Activated CD8-positive, alpha-beta memory T cell treated with anti-CD3 and anti-CD28 coated beads, Interleukin-2, amount 10 ng/mL, durations not matched to agents 7 days and 5 days (primary cell): Measurements from ENCODE around the gene WDFY1. TPM values are rescaled to one million over a fixed set of nuclear protein-coding genes. Genes with fewer than 3 reads are reported as not detected.

Experiments used
- ATAC-seq: fragments of 150-1000 bp; cut with Tn5 transposase; one replicate; pipeline ENCODE4 v1.10.0; 2021; ENCODE audit warnings: moderate library complexity
- CTCF ChIA-PET: fragments of 350-600 bp; sonication (Branson Sonifier 250); formaldehyde crosslinking; loops from one replicate; lab custom pipeline; 2021; ENCODE audit warnings: antibody characterized with exemption; lab: Charles Lee
- DNase-seq: peaks from one replicate; pipeline ENCODE4 v3.0.0-alpha.2; 2020
- H3K27ac Mint-ChIP-seq: one replicate; pipeline ENCODE4 v1.8.0; 2021; ENCODE audit warnings: mild to moderate bottlenecking, mixed read lengths
- H3K27me3 Mint-ChIP-seq: one replicate; pipeline ENCODE4 v1.8.0; 2021; ENCODE audit warnings: mixed read lengths
- H3K36me3 Mint-ChIP-seq: one replicate; pipeline ENCODE4 v1.8.0; 2021; ENCODE audit warnings: mild to moderate bottlenecking, mixed read lengths
- H3K4me1 Mint-ChIP-seq: one replicate; pipeline ENCODE4 v1.8.0; 2021; ENCODE audit warnings: mixed read lengths
- H3K4me3 Mint-ChIP-seq: one replicate; pipeline ENCODE4 v1.8.0; 2021; ENCODE audit warnings: mild to moderate bottlenecking, moderate library complexity, mixed read lengths
- H3K9me3 Mint-ChIP-seq: one replicate; pipeline ENCODE4 v1.8.0; 2022; ENCODE audit warnings: low read depth, mixed read lengths
- total RNA-seq, 2 experiments: library from RNA; stranded (reverse); gene quantifications; one replicate each; pipeline ENCODE4 v1.2.3, GENCODE V29; 2021

WDFY1 gene
- total RNA-seq, 2 experiments from 2014 or later: 29.2 to 55.0 TPM

- no peak overlapping the region for H3K4me3 Mint-ChIP-seq
- DNase-seq: no peak
- peaks cover 74% of the 10 kb centered on the region for H3K4me1 Mint-ChIP-seq
- H3K27ac Mint-ChIP-seq: no peak overlapping the region
- H3K36me3 Mint-ChIP-seq: peaks cover 17% of the 10 kb centered on the region
- H3K27me3 Mint-ChIP-seq: no peaks in the 10 kb centered on the region
- CTCF ChIA-PET: interaction anchor here (1.0 to 1.1 kb wide), 2 partner anchors 12 to 174 kb away, joined by 3 read pairs; no protein-coding TSS in a partner anchor
- H3K9me3 Mint-ChIP-seq: no peaks in the 10 kb centered on the region
- no peak for ATAC-seq
These were observed 10.3 kb downstream of the WDFY1 start for GRCh38 chr2:223934870-223935269.

- peaks cover 68% of the 10 kb centered on the region for H3K4me1 Mint-ChIP-seq
- no peak for ATAC-seq
- H3K27ac Mint-ChIP-seq: no peak overlapping the region
- peaks cover under 1% of the 10 kb centered on the region for H3K9me3 Mint-ChIP-seq
- H3K27me3 Mint-ChIP-seq: no peaks in the 10 kb centered on the region
- DNase-seq: no peak
- CTCF ChIA-PET: interaction anchor here (0.6 kb wide), 2 partner anchors 16 to 515 kb away, joined by 3 read pairs; no protein-coding TSS in a partner anchor
- H3K4me3 Mint-ChIP-seq: no peak overlapping the region
- H3K36me3 Mint-ChIP-seq: peaks cover 8% of the 10 kb centered on the region
These were observed 12.0 kb downstream of the WDFY1 start for GRCh38 chr2:223932816-223933800.

- CTCF ChIA-PET: interaction anchor here (1.0 to 1.5 kb wide), 3 partner anchors 27 to 92 kb away, joined by 3 to 5 read pairs (median 5); partner anchors contain the start of gene MRPL44
- H3K9me3 Mint-ChIP-seq: peaks cover 2% of the 10 kb centered on the region
- no peak for ATAC-seq
- DNase-seq: no peak
- H3K27ac Mint-ChIP-seq: peak overlapping the region; percentile 63
- peaks cover 46% of the 10 kb centered on the region for H3K4me1 Mint-ChIP-seq
- peaks cover 22% of the 10 kb centered on the region for H3K36me3 Mint-ChIP-seq
- no peaks in the 10 kb centered on the region for H3K27me3 Mint-ChIP-seq
- no peak overlapping the region for H3K4me3 Mint-ChIP-seq
These were observed 14.8 kb downstream of the WDFY1 start for GRCh38 chr2:223930103-223930976.

- Mint-ChIP-seq H3K4me3 (peak overlapping the region; percentile 18), H3K36me3 (peaks cover 24% of the 10 kb centered on the region), H3K27me3 (no peaks in the 10 kb centered on the region), H3K9me3 (peaks cover 2% of the 10 kb centered on the region), H3K27ac (peak overlapping the region; percentile 63), H3K4me1 (peaks cover 39% of the 10 kb centered on the region)
- DNase-seq (peak; percentile 73), ATAC-seq (peak; percentile 86)
- CTCF ChIA-PET: interaction anchor here (1.0 to 1.5 kb wide), 3 partner anchors 28 to 91 kb away, joined by 3 to 5 read pairs (median 5); partner anchors contain the start of gene MRPL44
These were observed 15.5 kb downstream of the WDFY1 start for GRCh38 chr2:223929571-223930102.

DNA sequence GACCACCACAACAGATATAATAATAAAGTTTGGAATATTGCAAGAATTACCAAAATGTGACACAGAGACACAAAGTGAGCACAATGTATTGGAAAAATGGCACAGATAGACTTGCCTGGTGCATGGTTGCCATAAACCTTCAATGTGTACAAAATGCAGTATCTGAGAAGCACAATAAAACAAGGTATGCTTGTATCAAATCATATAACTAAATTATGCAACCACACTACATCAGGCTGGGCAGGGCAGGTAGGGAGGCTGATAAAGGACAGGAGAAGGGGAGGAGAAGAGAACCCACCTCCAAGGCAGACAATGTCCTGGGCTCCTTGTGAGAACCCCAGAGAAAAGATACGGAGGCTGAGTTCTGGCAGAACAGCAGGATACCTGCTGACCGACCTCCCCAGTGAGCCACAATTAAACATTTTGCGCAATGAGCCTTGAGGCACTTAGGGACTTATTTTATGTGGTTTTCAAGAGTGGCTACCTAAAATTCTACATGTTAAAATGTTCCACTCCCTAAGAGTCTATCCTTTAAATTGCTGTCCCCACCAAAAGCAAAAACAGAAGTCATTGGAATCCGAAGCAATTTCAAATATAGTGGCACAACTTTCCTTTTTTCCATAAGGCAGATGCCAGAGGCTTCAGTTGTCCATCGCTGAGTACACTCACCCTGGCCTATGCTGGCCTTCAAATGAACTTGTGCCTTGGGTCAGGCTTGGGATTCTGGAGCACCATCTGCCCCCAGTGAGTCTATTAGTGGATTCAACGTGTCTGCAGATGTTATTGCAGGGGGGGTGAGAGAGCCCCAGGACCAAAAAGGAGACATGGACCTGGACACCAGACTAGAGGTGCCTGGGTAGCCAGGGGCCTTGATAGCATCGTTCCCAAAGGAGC, 16.8 kb downstream of the WDFY1 start:
- H3K4me3 Mint-ChIP-seq: no peak overlapping the region
- DNase-seq (no peak), ATAC-seq (no peak)
- H3K36me3 Mint-ChIP-seq: peaks cover 27% of the 10 kb centered on the region
- peaks cover 30% of the 10 kb centered on the region for H3K4me1 Mint-ChIP-seq
- CTCF ChIA-PET: no interaction called here
- H3K27me3 Mint-ChIP-seq: no peaks in the 10 kb centered on the region
- no peak overlapping the region for H3K27ac Mint-ChIP-seq
- H3K9me3 Mint-ChIP-seq: peaks cover 2% of the 10 kb centered on the region

- CTCF ChIA-PET: no interaction called here
These were observed 20.0 kb downstream of the WDFY1 start for GRCh38 chr2:223925106-223925505.

GRCh38 chr2:223923976-223924375, 21.2 kb downstream of the WDFY1 start:
- H3K36me3 Mint-ChIP-seq: peaks cover 29% of the 10 kb centered on the region
- no peak for ATAC-seq
- CTCF ChIA-PET: no interaction called here

More at GRCh38 chr2:223925106-223925505, 20.0 kb downstream of the WDFY1 start:
- Mint-ChIP-seq H3K27ac (no peak overlapping the region), H3K9me3 (peaks cover 2% of the 10 kb centered on the region), H3K27me3 (no peaks in the 10 kb centered on the region), H3K4me3 (no peak overlapping the region), H3K4me1 (peaks cover 14% of the 10 kb centered on the region), H3K36me3 (peaks cover 31% of the 10 kb centered on the region)
- ATAC-seq: no peak
- DNase-seq: no peak

DNA sequence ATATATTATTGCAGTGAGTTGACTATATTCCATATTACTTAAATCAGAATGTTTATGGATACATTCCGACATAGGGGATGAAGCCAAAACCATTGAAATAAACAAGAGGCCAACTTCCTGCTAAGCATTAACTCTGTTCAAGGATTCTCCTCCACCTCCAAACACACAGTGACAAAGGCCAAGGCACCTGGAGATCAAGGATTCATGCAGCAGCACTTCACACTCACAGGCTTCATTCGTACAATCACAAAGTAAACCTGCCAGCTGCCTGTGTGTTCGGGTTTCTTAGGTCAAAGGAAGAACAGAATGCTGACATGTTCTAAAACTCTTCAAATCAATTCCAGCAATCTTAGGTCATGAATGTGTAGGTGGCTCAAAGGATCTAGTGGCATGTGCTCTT, 22.8 kb downstream of the WDFY1 start:
- Mint-ChIP-seq H3K4me1 (peaks cover 4% of the 10 kb centered on the region), H3K9me3 (no peaks in the 10 kb centered on the region), H3K36me3 (peaks cover 21% of the 10 kb centered on the region), H3K4me3 (no peak overlapping the region), H3K27me3 (no peaks in the 10 kb centered on the region), H3K27ac (no peak overlapping the region)
- CTCF ChIA-PET: no interaction called here
- ATAC-seq (no peak), DNase-seq (no peak)

More at GRCh38 chr2:223923976-223924375, 21.2 kb downstream of the WDFY1 start:
- DNase-seq: no peak
- H3K9me3 Mint-ChIP-seq: peaks cover 2% of the 10 kb centered on the region
- H3K4me3 Mint-ChIP-seq: no peak overlapping the region
- no peaks in the 10 kb centered on the region for H3K27me3 Mint-ChIP-seq
- peaks cover 4% of the 10 kb centered on the region for H3K4me1 Mint-ChIP-seq
- no peak overlapping the region for H3K27ac Mint-ChIP-seq

DNA sequence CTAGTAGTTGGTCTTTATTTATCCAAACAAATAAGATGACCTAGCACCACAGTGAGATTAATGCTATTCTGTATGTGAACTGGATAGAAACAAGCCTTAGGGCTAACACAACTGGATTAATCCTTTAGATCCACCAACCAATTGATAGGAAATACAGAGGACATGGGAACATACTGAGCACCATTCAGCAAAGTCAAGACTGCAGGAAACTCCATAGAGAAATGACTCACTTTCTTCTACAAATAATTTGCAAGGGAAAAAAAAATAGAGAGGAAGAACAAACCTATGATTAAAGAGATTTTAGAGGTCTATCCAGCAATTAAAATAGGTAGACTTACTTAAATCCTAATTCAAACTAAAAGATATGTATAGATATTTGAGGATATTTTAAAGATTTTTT, 23.9 kb downstream of the WDFY1 start:
- Mint-ChIP-seq H3K9me3 (no peaks in the 10 kb centered on the region), H3K4me1 (peaks cover 4% of the 10 kb centered on the region), H3K27me3 (no peaks in the 10 kb centered on the region), H3K4me3 (no peak overlapping the region), H3K27ac (no peak overlapping the region), H3K36me3 (peaks cover 22% of the 10 kb centered on the region)
- CTCF ChIA-PET: no interaction called here
- DNase-seq (no peak), ATAC-seq (no peak)

DNA sequence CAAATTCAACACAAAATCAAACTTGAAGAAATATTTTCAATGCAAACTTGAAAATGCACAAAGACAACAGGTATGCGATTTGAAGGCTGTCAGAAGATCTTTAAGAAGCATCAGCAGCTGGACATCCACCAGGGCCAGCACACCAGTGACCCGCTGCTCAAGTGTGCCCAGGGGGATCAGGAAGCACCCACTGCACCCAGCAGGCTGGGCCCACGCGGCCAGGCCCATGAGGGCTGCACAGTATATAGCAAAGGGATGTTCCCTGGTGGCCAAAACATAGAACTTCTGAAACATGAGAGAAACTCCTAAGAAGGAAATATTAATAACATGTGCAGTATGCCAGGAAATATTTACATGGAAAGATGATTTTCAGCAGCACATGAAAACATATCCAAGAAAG, 25.0 kb downstream of the WDFY1 start:
- ATAC-seq (no peak), DNase-seq (no peak)
- Mint-ChIP-seq H3K4me1 (peaks cover 4% of the 10 kb centered on the region), H3K36me3 (peaks cover 22% of the 10 kb centered on the region), H3K4me3 (no peak overlapping the region), H3K27ac (no peak overlapping the region), H3K9me3 (no peaks in the 10 kb centered on the region), H3K27me3 (no peaks in the 10 kb centered on the region)
- CTCF ChIA-PET: no interaction called here

DNA sequence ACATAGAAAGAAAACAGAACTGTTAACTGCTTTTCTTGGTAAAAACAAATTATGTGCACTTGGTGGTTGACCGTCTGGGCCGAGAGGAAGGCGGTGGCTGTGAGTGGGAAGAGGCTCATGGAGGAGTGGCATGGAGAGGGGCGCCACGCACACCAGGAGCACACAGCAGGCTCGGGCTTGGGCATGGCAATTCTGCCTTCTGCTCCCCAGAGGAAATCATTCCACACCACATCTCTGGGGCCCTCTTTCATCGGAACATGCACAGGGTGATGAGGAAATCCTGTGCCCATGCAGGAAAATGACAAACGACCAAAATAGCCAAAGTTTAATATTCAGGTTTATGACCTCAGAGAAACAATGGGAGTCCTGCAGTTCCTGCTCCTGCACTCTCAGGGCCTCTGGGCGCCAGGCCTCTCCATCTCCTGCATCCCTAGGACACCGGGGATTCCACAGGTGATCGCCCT, 26.4 kb downstream of the WDFY1 start:
- DNase-seq: no peak
- Mint-ChIP-seq H3K27ac (no peak overlapping the region), H3K4me1 (peaks cover 4% of the 10 kb centered on the region), H3K27me3 (no peaks in the 10 kb centered on the region), H3K36me3 (peaks cover 24% of the 10 kb centered on the region), H3K4me3 (no peak overlapping the region), H3K9me3 (no peaks in the 10 kb centered on the region)
- CTCF ChIA-PET: no interaction called here
- no peak for ATAC-seq
